ENCODE data around the gene CCSER2. TPM values are rescaled to one million over a fixed set of nuclear protein-coding genes. Genes with fewer than 3 reads are reported as not detected.

The CCSER2 gene
- total RNA-seq, 2 donors from 2014 or later = 39.0 to 60.6 TPM

DNA sequence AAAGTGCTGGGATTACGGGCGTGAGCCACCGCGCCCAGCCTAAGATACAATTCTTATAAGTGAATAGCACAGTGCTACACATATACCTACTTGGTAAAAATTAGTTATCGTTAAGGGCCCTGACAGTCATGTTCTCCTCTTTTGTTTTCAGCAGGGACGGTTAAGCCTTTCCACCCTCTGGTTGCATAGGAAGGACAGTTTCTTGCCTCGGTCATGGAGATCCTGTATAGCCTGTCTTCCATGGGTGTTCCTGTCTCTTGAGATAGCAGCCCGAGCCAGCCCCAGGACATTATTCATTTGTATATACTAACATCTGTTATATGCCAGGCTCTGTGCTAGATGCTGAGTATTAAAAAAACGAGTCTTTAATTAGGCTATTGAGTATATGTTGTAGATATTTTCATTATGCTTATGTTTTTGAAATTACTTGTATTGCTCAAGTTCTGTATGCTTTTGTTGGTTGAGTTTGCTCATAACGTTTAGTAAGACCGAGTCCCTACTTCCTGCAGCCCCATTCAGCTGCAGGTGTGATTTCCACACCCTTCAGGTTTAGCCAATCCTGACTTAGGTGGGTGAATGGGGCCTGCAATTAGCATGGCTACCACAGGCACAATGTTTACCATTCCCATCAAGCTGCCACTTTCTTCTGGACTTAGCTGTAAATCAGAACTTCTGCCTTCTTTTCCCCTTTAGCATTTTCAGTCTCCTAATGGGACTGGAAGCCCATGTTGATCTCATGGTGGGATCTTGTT, 24.8 kb downstream of the CCSER2 start:
- Histone ChIP-seq H3K9me3 (no peaks in the 10 kb centered on the region), H3K27me3 (replicated peaks; ENCODE audit: insufficient read depth) (no peaks in the 10 kb centered on the region), H3K4me3 (no peak overlapping the region), H3K36me3 (no peaks in the 10 kb centered on the region), H3K4me1 (ENCODE audit: control insufficient read depth in 1 of 2, low read depth in 2 of 2) (peaks cover 14 to 22% of the 10 kb centered on the region in 2 donors), H3K27ac (no peak overlapping the region)
- TF ChIP-seq, protein P1, sequence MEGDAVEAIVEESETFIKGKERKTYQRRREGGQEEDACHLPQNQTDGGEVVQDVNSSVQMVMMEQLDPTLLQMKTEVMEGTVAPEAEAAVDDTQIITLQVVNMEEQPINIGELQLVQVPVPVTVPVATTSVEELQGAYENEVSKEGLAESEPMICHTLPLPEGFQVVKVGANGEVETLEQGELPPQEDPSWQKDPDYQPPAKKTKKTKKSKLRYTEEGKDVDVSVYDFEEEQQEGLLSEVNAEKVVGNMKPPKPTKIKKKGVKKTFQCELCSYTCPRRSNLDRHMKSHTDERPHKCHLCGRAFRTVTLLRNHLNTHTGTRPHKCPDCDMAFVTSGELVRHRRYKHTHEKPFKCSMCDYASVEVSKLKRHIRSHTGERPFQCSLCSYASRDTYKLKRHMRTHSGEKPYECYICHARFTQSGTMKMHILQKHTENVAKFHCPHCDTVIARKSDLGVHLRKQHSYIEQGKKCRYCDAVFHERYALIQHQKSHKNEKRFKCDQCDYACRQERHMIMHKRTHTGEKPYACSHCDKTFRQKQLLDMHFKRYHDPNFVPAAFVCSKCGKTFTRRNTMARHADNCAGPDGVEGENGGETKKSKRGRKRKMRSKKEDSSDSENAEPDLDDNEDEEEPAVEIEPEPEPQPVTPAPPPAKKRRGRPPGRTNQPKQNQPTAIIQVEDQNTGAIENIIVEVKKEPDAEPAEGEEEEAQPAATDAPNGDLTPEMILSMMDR (IDR thresholded peaks at IDR 0.05) = no peak
- DNase-seq (ENCODE audit: low spot score) (no peak), ATAC-seq (ENCODE audit: insufficient number of reproducible peaks, low FRiP score, low read depth) (no peak)

DNA sequence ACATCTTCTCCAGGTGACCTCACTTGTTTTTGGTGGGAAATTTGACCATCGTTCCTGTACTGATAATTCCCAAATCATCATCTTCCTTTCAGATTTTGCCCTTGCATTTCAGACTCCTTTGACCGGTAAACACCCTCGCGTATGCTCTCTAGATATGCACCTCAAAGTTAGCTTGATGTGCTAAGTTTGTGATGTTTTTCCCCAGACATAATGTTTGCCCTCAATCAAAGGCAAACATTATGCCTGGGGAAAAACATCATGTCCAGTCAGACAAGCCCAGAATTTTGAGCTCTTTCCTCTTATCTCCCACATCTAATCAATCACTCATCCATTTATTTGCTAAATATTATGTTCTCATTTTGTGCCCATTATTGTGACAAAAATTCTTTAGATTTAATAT, 26.2 kb downstream of the CCSER2 start:
- no peaks in the 10 kb centered on the region for H3K27me3 ChIP-seq (replicated peaks; ENCODE audit: insufficient read depth)
- H3K4me3 ChIP-seq = no peak overlapping the region
- DNase-seq (ENCODE audit: low spot score) = no peak
- ATAC-seq (ENCODE audit: insufficient number of reproducible peaks, low FRiP score, low read depth) = no peak
- H3K36me3 ChIP-seq = no peaks in the 10 kb centered on the region
- TF ChIP-seq, protein P1 (IDR thresholded peaks at IDR 0.05) = no peak
- H3K4me1 ChIP-seq (ENCODE audit: control insufficient read depth in 1 of 2, low read depth in 2 of 2) = peaks cover 4 to 19% of the 10 kb centered on the region in 2 donors
- no peaks in the 10 kb centered on the region for H3K9me3 ChIP-seq
- no peak overlapping the region for H3K27ac ChIP-seq

DNA sequence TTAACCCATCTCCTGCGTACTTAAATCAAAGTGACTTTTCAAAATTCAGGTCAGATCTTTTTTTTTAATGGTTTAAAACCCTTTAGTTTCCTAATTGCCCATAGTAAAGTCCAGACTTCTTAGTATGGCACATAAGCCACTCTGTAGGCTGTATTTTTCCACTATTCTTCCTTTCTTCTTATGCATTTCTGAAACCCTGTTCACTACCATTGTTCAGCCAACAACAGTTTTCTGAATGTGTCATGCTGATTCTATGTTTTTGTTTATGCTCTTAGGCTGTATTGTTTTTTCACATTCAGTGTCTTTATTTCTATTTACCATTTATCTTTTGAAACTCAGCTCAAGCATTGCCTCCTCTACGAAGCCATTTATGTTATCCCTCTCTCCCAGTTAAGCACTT, 26.7 kb downstream of the CCSER2 start:
- Histone ChIP-seq H3K36me3 (no peaks in the 10 kb centered on the region), H3K9me3 (no peaks in the 10 kb centered on the region), H3K4me1 (ENCODE audit: control insufficient read depth in 1 of 2, low read depth in 2 of 2) (peaks cover 0 to 20% of the 10 kb centered on the region in 2 donors), H3K27me3 (replicated peaks; ENCODE audit: insufficient read depth) (no peaks in the 10 kb centered on the region), H3K27ac (no peak overlapping the region), H3K4me3 (no peak overlapping the region)
- ATAC-seq (ENCODE audit: insufficient number of reproducible peaks, low FRiP score, low read depth) (no peak), DNase-seq (ENCODE audit: low spot score) (no peak)
- TF ChIP-seq, protein P1 (IDR thresholded peaks at IDR 0.05) = no peak

DNA sequence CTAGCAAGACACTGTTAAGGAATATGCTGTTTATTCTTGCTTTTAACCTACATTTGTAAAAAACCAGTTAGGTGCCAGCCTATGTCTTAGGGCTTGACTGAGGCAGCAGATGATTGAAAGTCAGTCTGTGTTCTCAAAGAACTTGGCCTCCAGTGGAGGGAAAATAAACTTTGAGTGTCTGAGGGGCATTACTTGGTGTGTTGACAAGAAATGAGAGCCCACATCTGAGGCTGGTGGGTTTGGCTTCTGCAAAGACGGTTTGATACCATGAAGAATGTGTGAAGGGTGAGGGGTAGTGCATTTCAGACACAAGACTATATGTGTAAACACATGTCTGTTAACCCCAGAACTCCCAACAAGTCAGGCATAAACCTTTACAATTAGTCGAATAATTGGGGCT, 28.5 kb downstream of the CCSER2 start:
- H3K9me3 ChIP-seq = no peaks in the 10 kb centered on the region
- no peak overlapping the region for H3K4me3 ChIP-seq
- H3K27me3 ChIP-seq (replicated peaks; ENCODE audit: insufficient read depth) = no peaks in the 10 kb centered on the region
- TF ChIP-seq, protein P1 (IDR thresholded peaks at IDR 0.05) = no peak
- DNase-seq (ENCODE audit: low spot score) (no peak), ATAC-seq (ENCODE audit: insufficient number of reproducible peaks, low FRiP score, low read depth) (no peak)
- H3K27ac ChIP-seq = no peak overlapping the region
- H3K36me3 ChIP-seq = no peaks in the 10 kb centered on the region
- H3K4me1 ChIP-seq (ENCODE audit: control insufficient read depth in 1 of 2, low read depth in 2 of 2) = peaks cover 14 to 16% of the 10 kb centered on the region in 2 donors

DNA sequence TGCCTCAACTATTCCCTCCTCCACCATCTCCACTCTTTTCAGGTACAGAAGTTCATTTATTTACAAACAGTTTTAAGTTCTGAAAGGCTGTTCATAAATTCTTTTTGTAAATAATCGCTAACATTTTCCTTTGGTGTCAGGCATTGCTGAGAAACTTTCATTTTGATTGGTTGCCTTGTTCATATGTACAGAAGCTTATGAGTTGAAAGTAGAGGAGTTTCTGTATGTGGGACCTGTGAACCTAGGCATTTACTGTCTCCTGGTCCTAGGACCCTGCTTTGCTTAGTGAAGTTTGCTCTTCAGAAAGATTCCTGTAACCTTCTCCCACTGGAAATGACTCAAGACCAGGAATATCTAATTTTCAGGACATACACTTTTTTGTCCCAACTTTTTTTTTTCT, 30.4 kb downstream of the CCSER2 start:
- no peak for ATAC-seq (ENCODE audit: insufficient number of reproducible peaks, low FRiP score, low read depth)
- no peak for DNase-seq (ENCODE audit: low spot score)
- H3K27me3 ChIP-seq (replicated peaks; ENCODE audit: insufficient read depth) = no peaks in the 10 kb centered on the region
- H3K4me1 ChIP-seq (ENCODE audit: control insufficient read depth in 1 of 2, low read depth in 2 of 2) = peaks cover 21 to 23% of the 10 kb centered on the region in 2 donors
- no peaks in the 10 kb centered on the region for H3K36me3 ChIP-seq
- no peak overlapping the region for H3K27ac ChIP-seq
- H3K4me3 ChIP-seq = no peak overlapping the region
- TF ChIP-seq, protein P1 (IDR thresholded peaks at IDR 0.05) = no peak
- no peaks in the 10 kb centered on the region for H3K9me3 ChIP-seq
